HG03460 (cell line): ENCODE results near the gene OR2AE1.
"Not testable (repeated sequence)": the region's sequence is repeated elsewhere in the genome, so short reads cannot be mapped to it uniquely, and the experiment has no call there.

Experiments
- ATAC-seq: cut with Tn5 transposase; IDR thresholded peaks from one replicate; pipeline ENCODE4 v1.9.1; 2021; ENCODE audit not compliant: unreplicated experiment

Gene OR2AE1

GRCh38 chr7:99876933-99877332, at the start of gene OR2AE1:
Gene OR2AE1 (minus strand): TSS chr7:99877033. CDS start chr7:99877033, 0 bp downstream.
- ATAC-seq, result no peak

- no peak for ATAC-seq
Observed at GRCh38 chr7:99926321-99926720, 49.5 kb upstream of the OR2AE1 start.

- ATAC-seq, result no peak
Observed at GRCh38 chr7:99923200-99923599, 46.4 kb upstream of the OR2AE1 start.

GRCh38 chr7:99920149-99920548, 43.3 kb upstream of the OR2AE1 start:
- ATAC-seq, result no peak

GRCh38 chr7:99919814-99920112, 42.9 kb upstream of the OR2AE1 start:
- no peak for ATAC-seq

- peak; percentile 95 for ATAC-seq
Observed at GRCh38 chr7:99918959-99919813, 42.4 kb upstream of the OR2AE1 start, which contains the start of gene TRIM4. Gene TRIM4 (minus strand): TSS chr7:99919530. CDS start chr7:99919401, 129 bp downstream.

- no peak for ATAC-seq
Observed at GRCh38 chr7:99910976-99911375, 34.1 kb upstream of the OR2AE1 start.

- no peak for ATAC-seq
Observed at GRCh38 chr7:99901581-99901980, 24.7 kb upstream of the OR2AE1 start.

- ATAC-seq, result no peak
Observed at GRCh38 chr7:99899830-99900519, 23.1 kb upstream of the OR2AE1 start.

- ATAC-seq, result no peak
Observed at GRCh38 chr7:99898836-99899235, 22.0 kb upstream of the OR2AE1 start.

GRCh38 chr7:99898023-99898357, 21.2 kb upstream of the OR2AE1 start:
- ATAC-seq, result no peak

- no peak for ATAC-seq
Observed at GRCh38 chr7:99897322-99898022, 20.6 kb upstream of the OR2AE1 start.

- ATAC-seq, result no peak
Observed at GRCh38 chr7:99894738-99895137, 17.9 kb upstream of the OR2AE1 start.

GRCh38 chr7:99893280-99893679, 16.4 kb upstream of the OR2AE1 start:
- ATAC-seq, result no peak

- not testable (repeated sequence) for ATAC-seq
Observed at GRCh38 chr7:99890348-99890747, 13.5 kb upstream of the OR2AE1 start.

GRCh38 chr7:99888366-99888765, 11.5 kb upstream of the OR2AE1 start:
- ATAC-seq, result not testable (repeated sequence)

- ATAC-seq, result no peak
Observed at GRCh38 chr7:99881370-99881769, 4.5 kb upstream of the OR2AE1 start.

- ATAC-seq, result no peak
Observed at GRCh38 chr7:99876491-99876890, 342 bp downstream of the OR2AE1 start.

GRCh38 chr7:99868246-99868645, 8.6 kb downstream of the OR2AE1 start:
- ATAC-seq, result no peak

- not testable (repeated sequence) for ATAC-seq
Observed at GRCh38 chr7:99867477-99867876, 9.4 kb downstream of the OR2AE1 start.

- no peak for ATAC-seq
Observed at GRCh38 chr7:99863847-99864440, 12.9 kb downstream of the OR2AE1 start.
